ENCODE data around the gene GSE1.

The GSE1 gene

DNA sequence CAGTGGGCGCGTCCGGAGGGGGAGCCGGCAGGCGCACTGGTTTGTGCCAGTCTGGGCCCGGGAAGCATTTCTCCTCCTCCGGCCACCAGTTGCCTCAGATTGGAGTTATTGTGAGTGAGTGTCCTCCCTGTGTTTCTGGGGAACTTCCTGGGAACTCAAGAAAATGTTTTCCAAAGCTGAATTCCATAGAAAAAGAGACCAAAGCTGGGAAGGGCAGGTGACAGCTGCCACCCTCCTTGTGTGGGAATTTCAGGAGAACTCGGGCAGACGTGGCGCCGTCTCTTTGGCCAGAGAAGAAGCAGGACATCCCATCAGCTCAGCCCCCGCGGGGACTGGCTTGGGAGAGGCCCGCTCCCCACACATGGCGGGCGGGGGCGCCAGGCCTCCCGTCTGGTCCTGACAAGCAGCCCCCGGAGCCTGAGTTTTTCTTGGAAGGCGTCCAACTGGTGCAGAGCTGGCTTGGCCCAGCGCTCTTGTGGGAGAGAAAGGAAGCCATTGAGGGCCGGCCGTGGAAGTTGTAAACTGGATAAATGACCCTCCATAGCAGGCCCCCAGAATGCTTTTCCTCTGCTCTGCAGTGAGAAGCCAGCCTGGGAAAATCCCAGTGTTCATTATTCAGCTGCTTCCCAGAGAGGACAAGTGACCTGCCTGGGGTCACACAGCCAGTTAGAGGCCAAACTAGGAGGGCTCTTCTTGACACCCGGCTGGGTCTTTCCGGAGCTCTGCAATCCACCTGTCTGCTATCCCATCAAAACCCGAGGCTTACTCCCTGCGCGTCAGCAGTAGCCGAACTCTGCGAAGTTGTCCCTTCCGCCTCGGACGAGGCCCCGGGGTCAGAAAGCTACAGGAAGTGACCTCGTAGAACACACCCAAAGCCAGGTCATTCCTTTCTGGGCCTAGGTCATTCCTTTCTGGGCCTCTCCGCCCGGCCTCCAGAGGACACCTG is 39.2 kb upstream of the GSE1 start (continued):
- TF ChIP-seq, protein P1, sequence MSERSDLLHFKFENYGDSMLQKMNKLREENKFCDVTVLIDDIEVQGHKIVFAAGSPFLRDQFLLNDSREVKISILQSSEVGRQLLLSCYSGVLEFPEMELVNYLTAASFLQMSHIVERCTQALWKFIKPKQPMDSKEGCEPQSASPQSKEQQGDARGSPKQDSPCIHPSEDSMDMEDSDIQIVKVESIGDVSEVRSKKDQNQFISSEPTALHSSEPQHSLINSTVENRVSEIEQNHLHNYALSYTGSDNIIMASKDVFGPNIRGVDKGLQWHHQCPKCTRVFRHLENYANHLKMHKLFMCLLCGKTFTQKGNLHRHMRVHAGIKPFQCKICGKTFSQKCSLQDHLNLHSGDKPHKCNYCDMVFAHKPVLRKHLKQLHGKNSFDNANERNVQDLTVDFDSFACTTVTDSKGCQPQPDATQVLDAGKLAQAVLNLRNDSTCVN (tag by site-specific recombination; optimal IDR thresholded peaks at IDR 0.05), result no peak
- TF ChIP-seq HOXA7 (CRISPR knock-in tag; IDR thresholded peaks at IDR 0.05; ENCODE audit: borderline replicate concordance), result no peak
- peak; percentile 68 for TF ChIP-seq SP2 (tag by site-specific recombination; IDR thresholded peaks at IDR 0.05)
- no peak for TF ChIP-seq ZNF169 (tag by site-specific recombination; IDR thresholded peaks at IDR 0.05)
- TF ChIP-seq ZNF544 (tag by site-specific recombination; IDR thresholded peaks at IDR 0.05), result no peak
- no peak for TF ChIP-seq GLI2 (tag by site-specific recombination; IDR thresholded peaks at IDR 0.05; ENCODE audit: borderline replicate concordance, low read depth)
- peak; percentile 78 for TF ChIP-seq ZNF768 (tag by site-specific recombination; IDR thresholded peaks at IDR 0.05)
- peak; percentile 48; the same call in 1 of the 2 replicates for TF ChIP-seq ZBTB20 (tag by site-specific recombination; IDR thresholded peaks at IDR 0.05)
- peak; percentile 39; the same call in 1 of the 2 replicates for TF ChIP-seq ZNF660 (tag by site-specific recombination; IDR thresholded peaks at IDR 0.05)
- TF ChIP-seq, protein P2, sequence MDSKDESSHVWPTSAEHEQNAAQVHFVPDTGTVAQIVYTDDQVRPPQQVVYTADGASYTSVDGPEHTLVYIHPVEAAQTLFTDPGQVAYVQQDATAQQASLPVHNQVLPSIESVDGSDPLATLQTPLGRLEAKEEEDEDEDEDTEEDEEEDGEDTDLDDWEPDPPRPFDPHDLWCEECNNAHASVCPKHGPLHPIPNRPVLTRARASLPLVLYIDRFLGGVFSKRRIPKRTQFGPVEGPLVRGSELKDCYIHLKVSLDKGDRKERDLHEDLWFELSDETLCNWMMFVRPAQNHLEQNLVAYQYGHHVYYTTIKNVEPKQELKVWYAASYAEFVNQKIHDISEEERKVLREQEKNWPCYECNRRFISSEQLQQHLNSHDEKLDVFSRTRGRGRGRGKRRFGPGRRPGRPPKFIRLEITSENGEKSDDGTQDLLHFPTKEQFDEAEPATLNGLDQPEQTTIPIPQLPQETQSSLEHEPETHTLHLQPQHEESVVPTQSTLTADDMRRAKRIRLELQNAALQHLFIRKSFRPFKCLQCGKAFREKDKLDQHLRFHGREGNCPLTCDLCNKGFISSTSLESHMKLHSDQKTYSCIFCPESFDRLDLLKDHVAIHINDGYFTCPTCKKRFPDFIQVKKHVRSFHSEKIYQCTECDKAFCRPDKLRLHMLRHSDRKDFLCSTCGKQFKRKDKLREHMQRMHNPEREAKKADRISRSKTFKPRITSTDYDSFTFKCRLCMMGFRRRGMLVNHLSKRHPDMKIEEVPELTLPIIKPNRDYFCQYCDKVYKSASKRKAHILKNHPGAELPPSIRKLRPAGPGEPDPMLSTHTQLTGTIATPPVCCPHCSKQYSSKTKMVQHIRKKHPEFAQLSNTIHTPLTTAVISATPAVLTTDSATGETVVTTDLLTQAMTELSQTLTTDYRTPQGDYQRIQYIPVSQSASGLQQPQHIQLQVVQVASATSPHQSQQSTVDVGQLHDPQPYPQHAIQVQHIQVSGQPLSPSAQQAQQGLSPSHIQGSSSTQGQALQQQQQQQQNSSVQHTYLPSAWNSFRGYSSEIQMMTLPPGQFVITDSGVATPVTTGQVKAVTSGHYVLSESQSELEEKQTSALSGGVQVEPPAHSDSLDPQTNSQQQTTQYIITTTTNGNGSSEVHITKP (tag by site-specific recombination; IDR thresholded peaks at IDR 0.05), result peak; percentile 95
- TF ChIP-seq, protein P3, sequence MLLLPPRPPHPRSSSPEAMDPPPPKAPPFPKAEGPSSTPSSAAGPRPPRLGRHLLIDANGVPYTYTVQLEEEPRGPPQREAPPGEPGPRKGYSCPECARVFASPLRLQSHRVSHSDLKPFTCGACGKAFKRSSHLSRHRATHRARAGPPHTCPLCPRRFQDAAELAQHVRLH (tag by site-specific recombination; IDR thresholded peaks at IDR 0.05), result no peak
- TF ChIP-seq WT1 (tag by site-specific recombination; IDR thresholded peaks at IDR 0.05), result peak; percentile 65
- no peak for TF ChIP-seq KLF9 (tag by site-specific recombination; IDR thresholded peaks at IDR 0.05; ENCODE audit: low read depth)
- TF ChIP-seq ZNF335 (tag by site-specific recombination; conservative IDR thresholded peaks at IDR 0.05), result peak; percentile 75
- TF ChIP-seq ZFHX2 (tag by site-specific recombination; conservative IDR thresholded peaks at IDR 0.05), result peak; percentile 85

DNA sequence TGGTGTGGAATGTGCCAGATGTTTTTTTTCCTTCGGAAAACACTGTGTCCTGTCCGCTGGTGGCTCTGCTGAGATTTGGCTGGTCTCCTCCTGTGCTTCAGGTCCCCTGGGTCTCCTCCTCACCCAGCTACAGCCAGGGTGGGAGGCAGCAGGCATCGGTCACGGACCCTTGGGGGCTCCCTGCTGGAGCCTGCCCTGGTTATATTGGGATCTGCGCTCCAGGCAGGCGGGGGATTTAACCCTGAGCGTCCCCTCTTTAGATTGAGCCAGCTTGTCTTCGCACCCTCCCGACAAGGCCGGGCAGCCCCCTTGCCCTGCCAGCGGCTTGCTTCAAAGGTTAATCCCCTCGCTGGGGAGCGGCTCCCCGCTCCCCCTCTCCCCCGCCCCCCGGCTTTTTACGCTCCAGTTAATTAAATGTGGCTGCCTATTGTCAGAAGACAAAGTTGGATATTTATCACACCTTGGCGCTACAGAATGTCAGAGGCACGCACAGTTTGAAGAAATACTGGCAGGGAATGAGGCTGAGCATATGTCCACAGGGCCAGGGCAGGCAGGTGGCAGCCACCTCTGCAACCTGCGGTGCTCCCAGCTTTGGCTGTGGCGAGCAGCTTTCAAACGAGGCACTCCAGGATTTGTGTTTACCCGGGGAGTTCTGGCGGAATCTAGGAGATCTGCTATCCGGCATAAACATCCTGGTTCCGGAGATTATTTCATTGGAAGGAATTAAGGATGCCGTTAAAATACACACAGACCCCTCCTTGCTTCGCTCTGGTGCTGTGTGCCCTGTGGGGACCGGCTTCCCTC is 38.2 kb upstream of the GSE1 start:
- ChIA-PET CTCF (interaction anchor here (1.0 to 1.9 kb wide), 4 partner anchors 10 to 154 kb away, joined by 3 to 8 read pairs (median 4); no protein-coding TSS in a partner anchor), POLR2A (no interaction called here)
- Histone ChIP-seq H3K36me3 (ENCODE audit: control insufficient read depth in 2 of 2, insufficient read depth in 1 of 2, low read length in 2 of 2) (peaks cover 0 to 6% of the 10 kb centered on the region in 2 experiments; a peak in 1 of 3 replicates), H3K9me3 (ENCODE audit: control insufficient read depth, insufficient read depth, low read depth, low read length) (no peaks in the 10 kb centered on the region), H3K27ac (ENCODE audit: extremely low read depth, low read depth, low read length) (peak overlapping the region; percentile 45; the same call in 1 of the 2 replicates), H3K4me1 (ENCODE audit: control insufficient read depth, insufficient read depth, low read length) (peaks cover 21% of the 10 kb centered on the region), H3K4me3 (ENCODE audit: low read depth, low read length) (no peak overlapping the region)
- TF ChIP-seq BCL11B (tag by site-specific recombination; IDR thresholded peaks at IDR 0.05; ENCODE audit: low read depth), result no peak
- peak; percentile 42; the same call in 1 of the 2 replicates for TF ChIP-seq GLIS1 (tag by site-specific recombination; IDR thresholded peaks at IDR 0.05)
- TF ChIP-seq ZIC2 (tag by site-specific recombination; IDR thresholded peaks at IDR 0.05), result peak; percentile 56
- TF ChIP-seq ZNF530 (tag by site-specific recombination; IDR thresholded peaks at IDR 0.05; ENCODE audit: low read depth), result no peak
- TF ChIP-seq ZNF366 (tag by site-specific recombination; conservative IDR thresholded peaks at IDR 0.05), result no peak
